ENCODE data around the gene TECPR2. TPM values are rescaled to one million over a fixed set of nuclear protein-coding genes. Genes with fewer than 3 reads are reported as not detected.

TECPR2 gene
- total and polyA plus RNA-seq, 2 of the 13 experiments (the other 11 are each of a cell fraction or from before 2014, with no cell fraction given), result 3.5 to 5.7 TPM

- TF ChIP-seq, protein P1, sequence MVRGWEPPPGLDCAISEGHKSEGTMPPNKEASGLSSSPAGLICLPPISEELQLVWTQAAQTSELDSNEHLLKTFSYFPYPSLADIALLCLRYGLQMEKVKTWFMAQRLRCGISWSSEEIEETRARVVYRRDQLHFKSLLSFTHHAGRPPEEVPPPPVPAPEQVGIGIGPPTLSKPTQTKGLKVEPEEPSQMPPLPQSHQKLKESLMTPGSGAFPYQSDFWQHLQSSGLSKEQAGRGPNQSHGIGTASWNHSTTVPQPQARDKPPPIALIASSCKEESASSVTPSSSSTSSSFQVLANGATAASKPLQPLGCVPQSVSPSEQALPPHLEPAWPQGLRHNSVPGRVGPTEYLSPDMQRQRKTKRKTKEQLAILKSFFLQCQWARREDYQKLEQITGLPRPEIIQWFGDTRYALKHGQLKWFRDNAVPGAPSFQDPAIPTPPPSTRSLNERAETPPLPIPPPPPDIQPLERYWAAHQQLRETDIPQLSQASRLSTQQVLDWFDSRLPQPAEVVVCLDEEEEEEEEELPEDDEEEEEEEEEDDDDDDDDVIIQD (CRISPR knock-in tag; IDR thresholded peaks at IDR 0.05; ENCODE audit: low read depth), result no peak
- TF ChIP-seq ARNTL (CRISPR knock-in tag; IDR thresholded peaks at IDR 0.05), result no peak
- TF ChIP-seq RFX1 (IDR thresholded peaks at IDR 0.05), result no peak
- TF ChIP-seq KAT7 (CRISPR knock-in tag; IDR thresholded peaks at IDR 0.05; ENCODE audit: borderline replicate concordance), result no peak
- TF ChIP-seq HDAC1 (CRISPR knock-in tag; IDR thresholded peaks at IDR 0.05), result peak; percentile 24; the same call in 1 of the 2 replicates
- TF ChIP-seq NBN (conservative IDR thresholded peaks at IDR 0.05), result no peak
- no peak for TF ChIP-seq ZNF674 (CRISPR knock-in tag; IDR thresholded peaks at IDR 0.05; ENCODE audit: low read depth)
- TF ChIP-seq ZBTB1 (CRISPR knock-in tag; IDR thresholded peaks at IDR 0.05; ENCODE audit: borderline replicate concordance), result no peak
- TF ChIP-seq ZFP62 (CRISPR knock-in tag; IDR thresholded peaks at IDR 0.05), result no peak
- TF ChIP-seq ZNF274 (CRISPR knock-in tag; IDR thresholded peaks at IDR 0.05), result 0 out of 2 replicates have a peak, but pooled peaks have one; percentile 51
- no peak for TF ChIP-seq SOX6 (IDR thresholded peaks at IDR 0.05)
- TF ChIP-seq SOX6 (CRISPR knock-in tag; IDR thresholded peaks at IDR 0.05), result no peak
- peak; percentile 49; the same call in 1 of the 2 replicates for TF ChIP-seq HNF1B (CRISPR knock-in tag; IDR thresholded peaks at IDR 0.05)
- TF ChIP-seq ZNF543 (CRISPR knock-in tag; IDR thresholded peaks at IDR 0.05), result no peak
- TF ChIP-seq ZNF784 (CRISPR knock-in tag; IDR thresholded peaks at IDR 0.05; ENCODE audit: borderline replicate concordance), result no peak
- peak; percentile 23; the same call in 1 of the 2 replicates for TF ChIP-seq HDAC2 (CRISPR knock-in tag; IDR thresholded peaks at IDR 0.05)
- TF ChIP-seq, protein P2, sequence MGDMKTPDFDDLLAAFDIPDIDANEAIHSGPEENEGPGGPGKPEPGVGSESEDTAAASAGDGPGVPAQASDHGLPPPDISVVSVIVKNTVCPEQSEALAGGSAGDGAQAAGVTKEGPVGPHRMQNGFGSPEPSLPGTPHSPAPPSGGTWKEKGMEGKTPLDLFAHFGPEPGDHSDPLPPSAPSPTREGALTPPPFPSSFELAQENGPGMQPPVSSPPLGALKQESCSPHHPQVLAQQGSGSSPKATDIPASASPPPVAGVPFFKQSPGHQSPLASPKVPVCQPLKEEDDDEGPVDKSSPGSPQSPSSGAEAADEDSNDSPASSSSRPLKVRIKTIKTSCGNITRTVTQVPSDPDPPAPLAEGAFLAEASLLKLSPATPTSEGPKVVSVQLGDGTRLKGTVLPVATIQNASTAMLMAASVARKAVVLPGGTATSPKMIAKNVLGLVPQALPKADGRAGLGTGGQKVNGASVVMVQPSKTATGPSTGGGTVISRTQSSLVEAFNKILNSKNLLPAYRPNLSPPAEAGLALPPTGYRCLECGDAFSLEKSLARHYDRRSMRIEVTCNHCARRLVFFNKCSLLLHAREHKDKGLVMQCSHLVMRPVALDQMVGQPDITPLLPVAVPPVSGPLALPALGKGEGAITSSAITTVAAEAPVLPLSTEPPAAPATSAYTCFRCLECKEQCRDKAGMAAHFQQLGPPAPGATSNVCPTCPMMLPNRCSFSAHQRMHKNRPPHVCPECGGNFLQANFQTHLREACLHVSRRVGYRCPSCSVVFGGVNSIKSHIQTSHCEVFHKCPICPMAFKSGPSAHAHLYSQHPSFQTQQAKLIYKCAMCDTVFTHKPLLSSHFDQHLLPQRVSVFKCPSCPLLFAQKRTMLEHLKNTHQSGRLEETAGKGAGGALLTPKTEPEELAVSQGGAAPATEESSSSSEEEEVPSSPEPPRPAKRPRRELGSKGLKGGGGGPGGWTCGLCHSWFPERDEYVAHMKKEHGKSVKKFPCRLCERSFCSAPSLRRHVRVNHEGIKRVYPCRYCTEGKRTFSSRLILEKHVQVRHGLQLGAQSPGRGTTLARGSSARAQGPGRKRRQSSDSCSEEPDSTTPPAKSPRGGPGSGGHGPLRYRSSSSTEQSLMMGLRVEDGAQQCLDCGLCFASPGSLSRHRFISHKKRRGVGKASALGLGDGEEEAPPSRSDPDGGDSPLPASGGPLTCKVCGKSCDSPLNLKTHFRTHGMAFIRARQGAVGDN (CRISPR knock-in tag; IDR thresholded peaks at IDR 0.05), result peak; percentile 81
- no peak for TF ChIP-seq ZFP82 (CRISPR knock-in tag; IDR thresholded peaks at IDR 0.05; ENCODE audit: borderline replicate concordance)
- peak; percentile 59; the same call in 1 of the 2 replicates for TF ChIP-seq ZNF839 (CRISPR knock-in tag; IDR thresholded peaks at IDR 0.05; ENCODE audit: borderline replicate concordance)
- no peak for TF ChIP-seq KLF13 (CRISPR knock-in tag; IDR thresholded peaks at IDR 0.05)
- no peak for TF ChIP-seq HNRNPLL (IDR thresholded peaks at IDR 0.05; ENCODE audit: low read depth, low read length, poor library complexity, severe bottlenecking)
- no peak for TF ChIP-seq ESRRA (CRISPR knock-in tag; IDR thresholded peaks at IDR 0.05; ENCODE audit: low read depth)
Measured at GRCh38 chr14:102437997-102438915, 75.5 kb downstream of the TECPR2 start (continued).
